ENCODE data around the gene RNF181. TPM values are rescaled to one million over a fixed set of nuclear protein-coding genes. Genes with fewer than 3 reads are reported as not detected.
"Not testable (repeated sequence)": the region's sequence is repeated elsewhere in the genome, so short reads cannot be mapped to it uniquely, and the experiment has no call there.

RNF181 gene
- total RNA-seq, 1 donor from 2014 or later, result 85.9 TPM

- DNase-seq, result no peak
- H3K27me3 ChIP-seq, result no peaks in the 10 kb centered on the region
- peak overlapping the region; percentile 85 for H3K27ac ChIP-seq
- intact Hi-C loops (cut with DNase I), result no loop called here
- TF ChIP-seq CTCF (IDR thresholded peaks at IDR 0.05), result no peak
- no peaks in the 10 kb centered on the region for H3K36me3 ChIP-seq
- H3K4me1 ChIP-seq, result peaks cover 91% of the 10 kb centered on the region
- ATAC-seq, result no peak
- H3K9me3 ChIP-seq, result no peaks in the 10 kb centered on the region
- H3K4me3 ChIP-seq, result no peak overlapping the region
Measured at GRCh38 chr2:85588645-85589044, 6.9 kb upstream of the RNF181 start.

GRCh38 chr2:85589181-85589580, 6.4 kb upstream of the RNF181 start:
- intact Hi-C loops (cut with DNase I), result no loop called here
- Histone ChIP-seq H3K36me3 (no peaks in the 10 kb centered on the region), H3K9me3 (no peaks in the 10 kb centered on the region), H3K27ac (peak overlapping the region; percentile 85), H3K4me1 (peaks cover 89% of the 10 kb centered on the region), H3K27me3 (no peaks in the 10 kb centered on the region), H3K4me3 (no peak overlapping the region)
- no peak for TF ChIP-seq CTCF (IDR thresholded peaks at IDR 0.05)
- DNase-seq, result no peak
- ATAC-seq, result no peak

- TF ChIP-seq CTCF (IDR thresholded peaks at IDR 0.05), result no peak
- DNase-seq, result no peak
- H3K27me3 ChIP-seq, result no peaks in the 10 kb centered on the region
- peak overlapping the region; percentile 2 for H3K4me3 ChIP-seq
- no peaks in the 10 kb centered on the region for H3K36me3 ChIP-seq
- no peaks in the 10 kb centered on the region for H3K9me3 ChIP-seq
- intact Hi-C loops (cut with DNase I), result no loop called here
- H3K27ac ChIP-seq, result peak overlapping the region; percentile 85
- peak; percentile 62 for ATAC-seq
- peaks cover 86% of the 10 kb centered on the region for H3K4me1 ChIP-seq
Measured at GRCh38 chr2:85589982-85590791, 5.4 kb upstream of the RNF181 start.

- H3K4me3 ChIP-seq, result peak overlapping the region; percentile 2
- H3K4me1 ChIP-seq, result peaks cover 79% of the 10 kb centered on the region
- no peaks in the 10 kb centered on the region for H3K9me3 ChIP-seq
- ATAC-seq, result no peak
- H3K36me3 ChIP-seq, result no peaks in the 10 kb centered on the region
- no peak for TF ChIP-seq CTCF (IDR thresholded peaks at IDR 0.05)
- intact Hi-C loops (cut with DNase I), result no loop called here
- peak overlapping the region; percentile 85 for H3K27ac ChIP-seq
- H3K27me3 ChIP-seq, result no peaks in the 10 kb centered on the region
- DNase-seq, result no peak
Measured at GRCh38 chr2:85590950-85591349, 4.6 kb upstream of the RNF181 start.

GRCh38 chr2:85591563-85591962, 4.0 kb upstream of the RNF181 start:
- no peak for ATAC-seq
- Histone ChIP-seq H3K27me3 (no peaks in the 10 kb centered on the region), H3K4me3 (no peak overlapping the region), H3K36me3 (no peaks in the 10 kb centered on the region), H3K4me1 (peaks cover 77% of the 10 kb centered on the region), H3K27ac (peak overlapping the region; percentile 85), H3K9me3 (no peaks in the 10 kb centered on the region)
- no peak for TF ChIP-seq CTCF (IDR thresholded peaks at IDR 0.05)
- intact Hi-C loops (cut with DNase I), result no loop called here
- no peak for DNase-seq

- H3K9me3 ChIP-seq; H3K4me3 ChIP-seq; H3K27me3 ChIP-seq; intact Hi-C loops (cut with DNase I); H3K36me3 ChIP-seq; DNase-seq; ATAC-seq: not testable (repeated sequence)
- peaks cover 75% of the 10 kb centered on the region for H3K4me1 ChIP-seq
- peak overlapping the region; percentile 85 for H3K27ac ChIP-seq
Measured at GRCh38 chr2:85592299-85592698, 3.2 kb upstream of the RNF181 start.
